Stimulated activated CD4-positive, alpha-beta T cell treated with anti-CD3 and anti-CD28 coated beads, Interleukin-12 subunit alpha, Interleukin-12 subunit beta, amount 100 ng/mL, for 24 hours (primary cell): ENCODE data around the gene CLTB.

Experiments used
- DNase-seq, 2 experiments: peaks; one replicate each; pipeline ENCODE4 v3.0.0-alpha.2; 2020; ENCODE audit warnings: low read depth in 2 of 2

CLTB gene

DNA sequence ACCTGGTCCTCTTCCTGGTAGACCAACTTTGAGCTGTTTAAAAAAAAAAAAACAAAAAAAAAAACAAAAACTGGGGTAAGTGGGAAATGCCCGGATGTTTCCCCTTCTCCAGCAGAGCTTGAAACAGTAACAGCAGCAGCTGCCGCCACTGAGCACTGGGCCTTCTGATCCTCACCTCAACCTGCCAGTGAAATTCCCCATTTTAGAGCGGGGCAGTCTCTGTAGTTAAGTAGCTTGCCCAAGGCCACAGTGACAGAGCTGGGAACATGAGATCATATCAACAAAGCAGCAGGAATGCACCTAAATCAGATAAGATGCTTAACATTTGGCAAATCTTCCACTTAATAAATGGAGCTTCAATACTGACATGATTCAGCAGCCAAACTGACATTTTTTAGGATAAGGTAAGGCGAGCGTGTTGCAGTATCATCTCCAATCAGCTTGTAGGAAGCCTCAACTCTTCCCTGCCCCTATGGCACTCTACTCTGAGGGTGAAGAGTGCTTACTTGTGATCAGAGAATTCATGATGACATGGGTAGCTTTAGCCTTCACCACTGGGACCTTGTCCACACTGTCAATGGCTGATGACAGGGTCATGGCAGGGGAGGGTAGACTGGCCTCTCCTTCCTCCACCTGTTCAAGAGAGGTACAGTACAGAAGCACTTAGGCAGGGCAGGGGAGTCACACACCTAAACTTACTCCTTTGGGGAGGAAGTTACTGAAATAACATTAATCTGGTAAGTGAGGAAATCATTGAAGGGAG, 64.0 kb downstream of the CLTB start:
- DNase-seq, result no peak

GRCh38 chr5:176350416-176350815, 65.9 kb downstream of the CLTB start:
- no peak for DNase-seq

- DNase-seq, result no peak
Measured at GRCh38 chr5:176342766-176343458, 73.4 kb downstream of the CLTB start.
